GM10248 (cell line): ENCODE data around the gene BTNL2.

Experiments used
- CTCF ChIA-PET: fragments of 300-600 bp; sonication (Branson Sonifier 250); formaldehyde crosslinking; extraction: SDS; loops from one replicate; lab custom pipeline; 2021; ENCODE audit warnings: antibody characterized with exemption; lab: Yijun Ruan, JAX
- POLR2A ChIA-PET: fragments of 350-650 bp; sonication (Branson Sonifier 250); formaldehyde crosslinking; extraction: SDS; loops from one replicate; lab custom pipeline; 2020; ENCODE audit warnings: antibody characterized with exemption; lab: Yijun Ruan, JAX
- DNase-seq: peaks from one replicate; pipeline ENCODE4 v3.0.0; 2012; ENCODE audit errors: extremely low spot score
- TF ChIP-seq, protein P1 (sequence below): IDR thresholded peaks from 2 replicates; pipeline ENCODE4 v1.5.1; 2012; ENCODE audit warnings: mild to moderate bottlenecking, low read depth; ENCODE audit errors: extremely low read depth, missing control alignments, control extremely low read depth

Gene BTNL2

DNA sequence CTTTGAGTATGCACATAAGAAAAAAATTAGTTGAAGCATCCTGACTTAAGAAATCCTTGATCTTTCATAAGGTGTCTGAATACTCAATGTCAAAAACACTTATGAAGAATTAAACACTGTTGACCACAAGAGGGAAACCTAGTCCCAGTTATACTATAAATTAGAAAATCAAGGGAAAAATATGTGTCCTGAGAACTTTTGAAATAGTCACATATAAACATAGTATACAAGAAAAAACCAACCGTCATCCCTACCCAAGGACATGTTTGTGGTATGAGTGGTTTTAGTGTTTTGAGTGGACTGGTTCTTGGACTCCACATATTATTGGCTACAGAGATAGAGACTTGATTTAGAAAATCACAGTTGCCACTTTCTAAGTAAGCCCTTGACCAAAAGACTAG, 25.1 kb upstream of the BTNL2 start:
- DNase-seq: peak; percentile 29
- TF ChIP-seq, protein P1, sequence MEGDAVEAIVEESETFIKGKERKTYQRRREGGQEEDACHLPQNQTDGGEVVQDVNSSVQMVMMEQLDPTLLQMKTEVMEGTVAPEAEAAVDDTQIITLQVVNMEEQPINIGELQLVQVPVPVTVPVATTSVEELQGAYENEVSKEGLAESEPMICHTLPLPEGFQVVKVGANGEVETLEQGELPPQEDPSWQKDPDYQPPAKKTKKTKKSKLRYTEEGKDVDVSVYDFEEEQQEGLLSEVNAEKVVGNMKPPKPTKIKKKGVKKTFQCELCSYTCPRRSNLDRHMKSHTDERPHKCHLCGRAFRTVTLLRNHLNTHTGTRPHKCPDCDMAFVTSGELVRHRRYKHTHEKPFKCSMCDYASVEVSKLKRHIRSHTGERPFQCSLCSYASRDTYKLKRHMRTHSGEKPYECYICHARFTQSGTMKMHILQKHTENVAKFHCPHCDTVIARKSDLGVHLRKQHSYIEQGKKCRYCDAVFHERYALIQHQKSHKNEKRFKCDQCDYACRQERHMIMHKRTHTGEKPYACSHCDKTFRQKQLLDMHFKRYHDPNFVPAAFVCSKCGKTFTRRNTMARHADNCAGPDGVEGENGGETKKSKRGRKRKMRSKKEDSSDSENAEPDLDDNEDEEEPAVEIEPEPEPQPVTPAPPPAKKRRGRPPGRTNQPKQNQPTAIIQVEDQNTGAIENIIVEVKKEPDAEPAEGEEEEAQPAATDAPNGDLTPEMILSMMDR: peak; percentile 47
- ChIA-PET POLR2A (no interaction called here), CTCF (interaction anchor here (0.8 to 3.2 kb wide), 17 partner anchors 8 to 436 kb away, joined by 3 to 17 read pairs (median 6); no protein-coding TSS in a partner anchor)

DNA sequence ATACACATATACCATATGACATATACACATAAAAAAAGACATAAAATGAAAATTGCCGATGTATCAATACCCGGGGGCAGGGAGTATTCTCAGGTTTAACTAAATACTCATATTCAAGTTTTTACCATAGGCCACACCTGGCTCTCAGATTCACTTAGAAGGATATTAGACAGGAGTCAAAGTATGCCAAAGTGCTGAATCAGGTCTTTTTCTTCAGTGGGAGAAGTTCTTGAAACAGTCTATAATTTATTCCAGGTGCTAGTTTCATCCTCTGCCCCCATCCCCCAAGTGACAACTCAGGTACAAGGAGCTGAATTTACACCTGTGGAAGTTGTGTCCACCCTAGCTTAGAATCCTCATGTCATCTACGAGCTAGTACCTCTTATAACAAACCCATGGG, 24.2 kb upstream of the BTNL2 start:
- ChIA-PET POLR2A (no interaction called here), CTCF (interaction anchor here (0.9 to 3.2 kb wide), 13 partner anchors 12 to 437 kb away, joined by 3 to 17 read pairs (median 6); partner anchors contain the start of gene HLA-DQA1)
- TF ChIP-seq, protein P1: no peak
- no peak for DNase-seq

DNA sequence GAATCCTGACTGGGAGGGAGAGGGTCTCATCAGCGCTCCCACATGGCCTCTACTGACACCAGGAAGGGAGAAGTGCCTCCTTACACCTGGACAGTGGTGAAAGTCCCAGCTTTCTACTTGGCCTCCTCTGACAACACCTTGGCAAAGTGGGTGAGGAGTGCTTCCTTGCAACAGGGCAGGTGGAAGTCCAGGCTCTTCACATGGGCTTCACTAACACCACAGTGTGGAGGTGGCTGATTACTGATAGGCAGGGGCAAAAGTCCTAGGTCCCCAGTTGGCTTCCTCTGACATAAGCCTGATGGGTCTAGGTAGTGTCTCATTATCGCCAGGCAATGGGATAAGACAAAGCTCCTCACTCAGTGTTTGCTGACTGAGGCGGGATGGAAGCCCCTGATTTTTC, 23.2 kb upstream of the BTNL2 start:
- TF ChIP-seq, protein P1: no peak
- ChIA-PET CTCF (interaction anchor here (0.7 to 3.2 kb wide), 3 partner anchors 157 to 356 kb away, joined by 3 to 17 read pairs (median 3); no protein-coding TSS in a partner anchor), POLR2A (no interaction called here)
- no peak for DNase-seq

DNA sequence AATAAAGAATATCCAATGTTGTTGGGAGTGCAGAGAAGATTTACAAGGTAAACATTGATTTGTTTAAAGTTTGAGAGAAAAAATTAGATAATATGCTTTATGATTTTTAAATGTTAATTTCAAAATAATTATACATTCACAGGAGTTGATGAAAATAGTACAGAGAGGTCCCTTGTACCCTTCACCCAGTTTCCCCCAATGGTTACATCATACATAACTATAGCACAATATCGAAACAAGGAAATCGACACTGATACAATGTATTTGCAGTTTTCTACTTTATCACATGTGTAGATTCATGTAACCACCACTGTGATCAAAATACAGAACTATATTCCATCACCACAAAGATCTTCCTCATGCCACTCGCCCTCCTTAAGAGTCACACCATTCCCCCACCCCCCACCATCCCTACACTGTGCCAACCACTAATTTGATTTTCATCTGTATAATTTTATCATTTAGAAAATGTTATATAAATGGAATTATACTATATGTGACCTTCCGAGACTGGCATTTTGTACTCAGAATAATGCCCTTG, 21.0 kb upstream of the BTNL2 start:
- POLR2A ChIA-PET: no interaction called here
- no peak for DNase-seq
- TF ChIP-seq, protein P1: no peak
- CTCF ChIA-PET: no interaction called here

DNA sequence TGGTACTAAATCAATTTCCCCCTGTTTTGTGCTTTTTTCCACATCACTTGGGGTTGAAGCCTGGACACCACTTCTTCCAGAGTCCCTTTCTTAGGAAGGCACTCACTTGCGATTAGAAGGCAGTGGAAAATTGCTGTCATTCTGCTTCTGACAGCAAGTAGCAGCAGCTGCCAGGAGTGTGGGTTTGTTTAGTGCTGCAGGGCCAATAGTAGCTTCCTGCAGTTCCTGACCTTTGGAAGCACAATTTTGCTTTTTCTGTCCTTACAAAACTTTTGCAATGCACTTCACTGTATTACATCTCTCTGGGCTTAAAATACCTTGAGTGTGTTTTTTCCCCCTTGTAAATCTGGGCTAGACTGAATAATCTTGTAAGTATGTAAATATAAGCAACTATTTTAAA, 20.2 kb upstream of the BTNL2 start:
- DNase-seq: no peak
- CTCF ChIA-PET: interaction anchor here (0.9 to 5.0 kb wide), 2 partner anchors 11 to 13 kb away, joined by 4 to 44 read pairs; no protein-coding TSS in a partner anchor
- POLR2A ChIA-PET: no interaction called here
- TF ChIP-seq, protein P1: no peak

DNA sequence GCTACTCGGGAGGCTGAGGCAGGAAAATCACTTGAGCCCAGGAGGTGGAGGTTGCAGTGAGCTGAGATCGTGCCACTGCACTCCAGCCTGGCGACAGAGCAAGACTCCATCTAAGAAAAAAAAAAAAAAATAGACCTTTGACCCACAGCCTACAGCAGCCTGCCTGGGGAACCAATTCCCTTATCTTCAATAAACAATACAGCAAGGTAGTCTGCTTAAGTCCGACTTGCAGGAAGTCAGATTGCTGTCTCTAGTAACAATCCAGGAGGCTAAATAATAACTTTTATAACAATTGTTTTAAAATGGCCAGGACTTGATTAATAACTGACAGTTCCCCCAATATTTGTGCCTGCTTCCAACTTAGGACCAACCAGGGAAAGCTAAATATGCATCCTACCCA, 19.4 kb upstream of the BTNL2 start:
- TF ChIP-seq, protein P1: no peak
- no peak for DNase-seq
- POLR2A ChIA-PET: interaction anchor here (0.6 kb wide), 1 partner anchor 264 kb away, joined by 5 read pairs; no protein-coding TSS in a partner anchor
- CTCF ChIA-PET: interaction anchor here (0.9 to 5.0 kb wide), 6 partner anchors 9 to 371 kb away, joined by 3 to 44 read pairs (median 4); no protein-coding TSS in a partner anchor
